HL-60/S4 (cell line): Measurements from ENCODE around the gene GRID1.

Experiments
- in situ Hi-C: fragments of 300-500 bp; cut with MboI; formaldehyde crosslinking; loops from 2 replicates; pipeline ENCODE4 v1.14.3; 2022; ENCODE audit warnings: low sequenced_read_pairs

Gene GRID1

DNA sequence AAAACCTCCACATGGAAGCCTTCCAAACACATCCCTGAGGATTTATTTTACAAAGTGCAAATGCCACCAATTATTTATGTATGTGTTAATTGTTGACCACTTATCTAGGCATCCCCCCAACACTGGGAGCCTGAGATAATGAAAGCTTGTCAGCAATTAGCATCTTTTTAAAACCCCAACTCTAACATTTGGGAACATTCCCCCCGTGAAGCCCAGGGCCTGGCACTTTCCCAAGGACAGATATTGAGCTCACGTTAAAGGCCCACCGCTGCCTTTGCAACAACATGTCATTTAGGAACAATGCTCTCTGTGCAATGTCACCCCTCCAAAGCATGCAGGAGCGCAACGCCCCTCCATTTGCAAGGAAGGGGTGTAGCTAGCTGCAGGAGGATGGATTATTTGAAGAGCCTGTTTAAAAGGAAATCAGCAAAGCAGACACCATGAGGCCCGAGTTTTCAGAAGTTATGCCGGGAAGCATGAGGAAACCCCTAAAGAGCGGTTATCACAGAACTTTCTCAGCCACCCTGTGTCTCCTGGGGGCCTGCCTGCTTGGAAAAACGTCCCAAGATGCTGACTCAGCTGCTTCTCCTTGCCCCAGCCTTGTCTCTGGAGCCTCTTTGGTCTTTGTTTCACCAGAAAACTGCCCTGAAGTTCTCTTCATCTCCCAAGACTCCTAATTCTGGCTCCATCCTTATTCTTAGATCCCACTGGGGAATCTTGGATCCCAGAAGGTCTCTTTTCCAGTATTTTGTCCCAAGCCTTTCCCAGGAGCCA, 444.1 kb downstream of the GRID1 start:
- in situ Hi-C loops: no loop called here

- in situ Hi-C loops: no loop called here
These were observed 444.8 kb downstream of the GRID1 start for GRCh38 chr10:85921789-85922188.

GRCh38 chr10:85920311-85920710, 446.3 kb downstream of the GRID1 start:
- in situ Hi-C loops: no loop called here

GRCh38 chr10:85919491-85920021, 447.0 kb downstream of the GRID1 start:
- in situ Hi-C loops: no loop called here

- in situ Hi-C loops: no loop called here
These were observed 448.2 kb downstream of the GRID1 start for GRCh38 chr10:85918371-85918770.

DNA sequence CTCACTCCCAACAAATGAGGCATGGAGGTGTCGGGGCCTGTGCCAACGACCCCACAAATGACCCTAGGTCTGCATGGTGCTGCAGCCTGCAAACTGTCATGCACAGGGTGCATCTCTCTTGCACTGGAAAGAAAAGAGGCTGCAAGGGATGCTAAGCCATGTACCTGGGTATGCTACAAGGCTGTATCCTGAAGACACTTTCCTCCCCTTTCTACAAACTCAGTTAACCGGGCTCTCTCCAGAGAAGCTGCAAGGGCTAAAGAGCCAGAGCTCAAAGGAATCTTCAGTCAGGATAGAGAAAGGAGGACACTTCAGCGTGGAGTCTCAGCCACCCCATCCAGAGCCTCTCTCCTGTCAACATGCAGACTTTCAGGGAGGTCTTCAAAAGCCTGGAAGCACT, 449.0 kb downstream of the GRID1 start:
- in situ Hi-C loops: no loop called here

GRCh38 chr10:85916994-85917573, 449.5 kb downstream of the GRID1 start:
- in situ Hi-C loops: no loop called here

DNA sequence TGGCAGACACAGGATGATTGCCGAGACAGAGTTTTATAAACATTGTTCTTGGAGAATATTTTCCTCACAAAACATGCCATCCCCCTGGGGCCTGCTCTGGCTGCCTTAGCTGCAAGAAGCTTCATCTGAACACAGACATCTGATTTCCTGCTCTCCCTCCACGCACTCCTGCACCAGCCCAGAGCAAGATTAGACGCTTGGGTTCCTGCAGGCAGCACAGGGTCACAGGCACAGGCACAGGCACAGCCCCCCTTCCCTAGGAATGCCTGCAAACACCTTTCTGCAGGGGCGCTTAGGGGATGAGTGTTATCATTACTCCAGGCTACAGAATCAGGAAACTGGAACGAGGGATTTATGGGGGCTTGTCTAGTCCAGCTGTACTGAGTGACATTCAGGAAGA, 450.3 kb downstream of the GRID1 start:
- in situ Hi-C loops: no loop called here

- in situ Hi-C loops: no loop called here
These were observed 451.2 kb downstream of the GRID1 start for GRCh38 chr10:85915245-85915846.

DNA sequence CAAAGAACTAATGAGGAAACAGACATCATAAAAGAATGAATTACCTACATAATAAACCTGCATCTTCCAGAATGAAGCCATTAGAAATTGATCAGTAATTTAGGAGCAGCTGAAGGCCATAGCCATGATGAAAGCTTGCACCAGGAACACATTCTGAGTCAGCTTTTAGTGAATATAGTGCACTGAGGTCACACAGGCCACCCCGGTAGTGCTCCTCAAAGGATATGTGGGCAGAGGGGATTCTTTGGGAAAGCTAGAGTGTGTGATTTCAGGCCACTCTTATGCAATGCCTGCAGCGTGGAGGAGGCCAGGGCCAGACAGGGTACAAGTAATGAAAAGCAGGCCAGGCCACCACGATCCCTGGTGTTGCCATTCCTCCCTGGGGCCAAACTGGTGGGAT, 451.9 kb downstream of the GRID1 start:
- in situ Hi-C loops: no loop called here

GRCh38 chr10:85908462-85908861, 458.1 kb downstream of the GRID1 start:
- in situ Hi-C loops: no loop called here

DNA sequence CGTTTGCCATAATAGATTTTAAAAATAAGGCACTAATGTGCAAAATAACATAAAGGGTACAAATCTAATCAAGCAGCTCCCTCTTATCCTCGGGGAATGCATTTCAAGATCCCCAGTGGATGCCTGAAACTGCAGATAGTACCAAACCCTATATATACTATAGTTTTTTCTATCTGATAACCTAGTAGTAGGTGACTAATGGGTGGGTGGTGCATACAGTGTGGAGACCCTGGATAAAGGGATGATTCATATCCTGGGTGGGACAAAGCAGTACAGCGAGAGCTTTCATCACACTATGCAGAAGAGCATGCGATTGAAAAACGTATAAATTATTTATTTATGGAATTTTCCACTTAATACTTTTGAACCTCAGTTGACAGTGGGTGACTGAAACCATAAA, 464.5 kb downstream of the GRID1 start:
- in situ Hi-C loops: no loop called here

DNA sequence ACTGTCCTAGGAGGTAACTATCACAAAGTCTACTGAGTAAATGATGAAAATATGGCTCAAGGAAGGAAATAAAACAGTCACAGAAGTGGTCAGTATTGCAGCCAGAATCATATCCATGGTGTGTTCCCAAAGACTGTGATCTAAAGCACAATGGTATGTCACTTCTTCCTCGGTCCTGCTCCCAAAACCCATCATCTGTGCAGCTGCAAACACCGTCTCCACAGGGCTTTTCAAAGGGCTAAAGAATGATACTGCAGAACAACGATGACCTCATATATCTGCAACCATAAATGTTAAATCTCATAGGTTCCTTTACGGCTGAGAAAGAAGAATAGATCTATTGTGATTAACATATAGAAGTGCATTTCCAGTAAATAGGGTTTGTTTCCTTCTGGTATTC, 465.0 kb downstream of the GRID1 start:
- in situ Hi-C loops: no loop called here

DNA sequence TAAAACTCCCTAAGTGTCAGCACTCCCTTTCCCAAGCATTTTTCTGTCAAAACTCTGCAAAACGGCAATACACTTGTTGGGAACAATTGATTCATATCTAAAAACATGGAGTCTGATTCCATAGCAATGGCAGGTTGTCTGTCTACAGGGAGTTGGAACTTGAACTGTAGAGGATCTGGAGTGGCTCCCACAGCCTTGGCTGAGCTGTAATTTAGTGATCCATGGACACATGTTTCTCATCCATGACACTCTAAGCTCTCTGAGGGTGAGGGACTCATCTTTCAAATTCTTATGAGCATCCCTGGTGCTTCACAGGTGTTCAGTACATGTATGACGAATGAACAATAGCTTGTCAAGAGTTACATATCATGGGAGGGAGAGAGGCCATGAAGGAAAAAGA, 466.1 kb downstream of the GRID1 start:
- in situ Hi-C loops: no loop called here

DNA sequence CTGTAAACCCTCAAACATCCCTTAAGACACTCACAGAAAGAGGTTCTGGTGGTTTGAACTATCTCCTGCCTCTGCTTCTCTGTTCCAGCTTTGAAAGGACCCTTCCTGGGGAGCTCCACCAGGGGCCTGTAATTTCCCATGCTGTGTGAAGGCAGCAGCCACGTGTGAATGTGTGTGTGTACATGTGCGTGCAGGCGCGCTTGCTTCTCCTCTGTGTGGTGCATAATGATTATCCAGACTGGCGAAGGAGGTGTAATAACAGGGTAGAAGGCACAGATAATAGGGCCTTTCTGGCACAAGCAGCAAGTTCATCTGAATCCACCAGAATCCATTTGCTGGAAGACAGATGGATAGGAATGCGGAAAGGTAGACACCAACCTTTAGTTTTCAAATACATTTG, 466.5 kb downstream of the GRID1 start:
- in situ Hi-C loops: no loop called here

GRCh38 chr10:85891472-85891871, 475.1 kb downstream of the GRID1 start:
- in situ Hi-C loops: no loop called here

DNA sequence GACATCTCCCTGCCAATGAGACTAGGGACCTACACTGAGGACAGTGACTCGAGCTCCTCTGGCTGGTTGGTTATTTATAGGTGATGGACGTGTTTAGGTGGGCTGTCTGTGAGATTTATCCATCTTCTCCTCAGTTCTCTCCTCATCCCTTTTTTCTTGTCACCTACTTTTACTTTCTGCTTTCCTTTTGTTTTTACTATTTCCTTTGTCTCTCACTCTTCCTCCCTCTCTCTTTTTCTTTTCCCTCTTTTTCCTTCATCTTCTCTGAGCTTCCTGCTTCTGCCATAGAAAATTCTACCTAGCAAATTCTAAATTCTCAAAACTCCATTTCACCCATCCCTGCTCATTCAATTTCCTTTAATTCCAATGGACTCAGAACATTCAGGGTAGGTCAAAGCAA, 478.0 kb downstream of the GRID1 start:
- in situ Hi-C loops: no loop called here

GRCh38 chr10:85888004-85888403, 478.6 kb downstream of the GRID1 start:
- in situ Hi-C loops: no loop called here

DNA sequence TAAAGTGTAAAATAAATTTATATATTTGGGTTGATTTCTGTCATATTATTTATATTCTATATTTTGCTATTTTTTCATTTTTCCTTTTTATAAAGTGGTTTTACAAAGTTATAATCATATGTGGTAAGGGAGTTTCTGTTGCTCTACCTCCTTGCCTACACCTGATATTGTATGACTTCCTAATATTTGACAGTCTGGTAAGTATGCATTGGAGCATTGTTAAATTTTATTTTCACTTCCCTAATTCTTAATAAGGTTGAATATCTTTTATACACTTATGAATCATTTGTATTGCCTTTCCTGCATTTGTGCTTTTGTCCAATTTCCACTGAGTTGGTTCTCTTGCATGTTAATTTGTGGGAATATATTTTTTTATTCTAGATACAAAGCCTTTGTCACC, 492.4 kb downstream of the GRID1 start:
- in situ Hi-C loops: no loop called here

GRCh38 chr10:85873063-85873462, 493.5 kb downstream of the GRID1 start:
- in situ Hi-C loops: no loop called here

- in situ Hi-C loops: no loop called here
These were observed 497.7 kb downstream of the GRID1 start for GRCh38 chr10:85868627-85869499.
